ENCODE measurements around the gene TOR1AIP2. TPM values are rescaled to one million over a fixed set of nuclear protein-coding genes. Genes with fewer than 3 reads are reported as not detected.

The TOR1AIP2 gene
- total RNA-seq, 1 donor = 69.7 TPM

DNA sequence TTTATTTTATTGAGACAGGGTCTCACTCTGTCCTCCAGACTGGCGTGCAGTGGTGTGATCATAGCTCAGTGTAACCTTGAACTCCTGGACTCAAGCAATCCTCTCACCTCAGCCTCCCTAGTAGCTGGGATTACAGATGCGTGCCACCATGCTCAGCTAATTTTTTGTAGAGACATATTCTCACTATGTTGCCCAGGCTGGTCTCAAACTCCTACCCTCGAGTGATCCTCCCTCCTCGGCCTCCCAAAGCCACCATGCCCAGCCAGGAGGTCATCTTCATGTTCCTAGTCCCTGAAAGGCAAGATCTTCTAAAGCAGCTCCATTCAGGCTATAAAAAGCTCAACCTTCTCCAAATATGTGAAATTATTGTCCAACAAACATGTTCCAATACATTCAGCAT is 53.9 kb downstream of the TOR1AIP2 start:
- Histone ChIP-seq H3K4me1 (ENCODE audit: insufficient read depth, low read length) (peaks cover 4% of the 10 kb centered on the region), H3K4me3 (ENCODE audit: low read length) (no peak overlapping the region), H3K9me3 (ENCODE audit: low read depth, low read length) (no peaks in the 10 kb centered on the region), H3K27me3 (ENCODE audit: insufficient read depth, low read length) (no peaks in the 10 kb centered on the region)

DNA sequence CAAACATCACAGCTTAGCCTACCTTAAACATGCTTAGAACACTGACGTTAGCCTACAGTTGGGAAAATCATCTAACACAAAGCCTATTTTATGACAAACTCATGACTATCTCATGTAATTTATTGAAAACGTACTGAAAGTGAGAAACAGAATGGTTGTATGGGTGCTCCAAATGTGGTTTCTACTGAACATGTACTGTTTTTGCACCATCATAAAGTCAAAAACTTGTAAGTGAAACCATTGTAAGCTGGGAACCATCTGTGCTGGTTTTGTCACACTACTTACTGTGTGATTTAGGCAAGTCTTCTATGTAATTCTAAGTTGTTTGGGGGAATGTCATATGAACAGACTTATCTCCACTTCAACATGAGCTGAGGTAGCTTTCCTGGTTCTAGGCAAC is 55.5 kb downstream of the TOR1AIP2 start:
- peaks cover 4% of the 10 kb centered on the region for H3K4me1 ChIP-seq (ENCODE audit: insufficient read depth, low read length)
- H3K4me3 ChIP-seq (ENCODE audit: low read length) = no peak overlapping the region
- H3K27me3 ChIP-seq (ENCODE audit: insufficient read depth, low read length) = no peaks in the 10 kb centered on the region
- H3K9me3 ChIP-seq (ENCODE audit: low read depth, low read length) = no peaks in the 10 kb centered on the region

DNA sequence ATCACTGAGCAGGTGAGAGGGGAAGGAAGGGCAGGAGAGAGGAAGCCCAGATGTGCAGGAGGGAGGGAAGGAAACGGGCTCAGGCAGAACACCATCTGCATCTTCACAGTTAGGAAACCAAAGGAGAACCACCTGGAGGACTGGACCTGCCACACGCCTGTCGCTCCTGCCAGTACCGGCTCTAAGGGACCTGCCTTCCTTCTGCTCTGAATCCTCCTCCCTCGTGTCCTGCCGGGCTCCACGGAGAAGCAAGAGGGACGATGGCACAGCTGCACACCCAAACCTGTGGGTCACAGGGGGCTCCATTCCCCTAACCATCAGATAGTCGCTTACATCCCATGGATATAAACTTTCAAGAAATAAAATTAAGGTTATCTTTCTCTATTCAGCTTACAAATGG is 56.1 kb downstream of the TOR1AIP2 start:
- Histone ChIP-seq H3K4me1 (ENCODE audit: insufficient read depth, low read length) (peaks cover 4% of the 10 kb centered on the region), H3K27me3 (ENCODE audit: insufficient read depth, low read length) (no peaks in the 10 kb centered on the region), H3K4me3 (ENCODE audit: low read length) (no peak overlapping the region), H3K9me3 (ENCODE audit: low read depth, low read length) (no peaks in the 10 kb centered on the region)

DNA sequence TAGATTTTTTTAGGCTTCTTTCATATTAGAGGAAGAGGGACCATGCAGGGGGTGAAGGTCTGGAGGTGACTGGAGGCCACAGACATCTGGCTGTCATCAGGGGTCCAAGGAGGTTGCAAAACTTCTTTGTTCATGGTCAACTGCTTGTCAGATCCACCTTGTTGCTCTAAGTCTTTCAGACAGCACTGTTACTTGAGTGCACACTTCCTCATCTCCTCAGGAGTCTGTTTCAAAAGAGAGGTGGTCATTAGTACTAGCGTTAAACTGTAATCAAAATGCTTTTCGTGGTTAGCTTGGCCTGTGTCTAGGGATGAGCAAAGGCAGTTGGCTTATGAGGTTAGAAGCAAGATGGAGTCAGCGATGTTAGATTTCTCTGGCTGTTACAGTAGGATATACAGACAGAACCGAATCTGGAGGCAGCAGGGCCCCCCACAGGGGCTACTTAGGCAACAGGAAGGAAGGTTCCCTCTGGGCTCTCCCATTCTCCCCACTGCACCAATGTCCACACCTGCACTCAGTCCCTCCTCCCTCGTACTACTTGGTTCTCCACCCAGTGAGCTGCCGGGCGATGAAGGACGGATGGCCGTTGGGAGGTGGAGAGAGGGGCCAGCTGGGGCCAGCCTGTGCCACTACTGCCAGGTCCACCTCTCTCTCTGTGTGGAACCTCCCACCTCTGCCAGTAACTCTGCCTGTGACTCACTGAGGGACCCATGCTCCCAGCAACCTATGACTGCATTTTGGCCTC is 57.2 kb downstream of the TOR1AIP2 start:
- peaks cover 9% of the 10 kb centered on the region for H3K4me1 ChIP-seq (ENCODE audit: insufficient read depth, low read length)
- H3K4me3 ChIP-seq (ENCODE audit: low read length) = no peak overlapping the region
- no peaks in the 10 kb centered on the region for H3K27me3 ChIP-seq (ENCODE audit: insufficient read depth, low read length)
- no peaks in the 10 kb centered on the region for H3K9me3 ChIP-seq (ENCODE audit: low read depth, low read length)

DNA sequence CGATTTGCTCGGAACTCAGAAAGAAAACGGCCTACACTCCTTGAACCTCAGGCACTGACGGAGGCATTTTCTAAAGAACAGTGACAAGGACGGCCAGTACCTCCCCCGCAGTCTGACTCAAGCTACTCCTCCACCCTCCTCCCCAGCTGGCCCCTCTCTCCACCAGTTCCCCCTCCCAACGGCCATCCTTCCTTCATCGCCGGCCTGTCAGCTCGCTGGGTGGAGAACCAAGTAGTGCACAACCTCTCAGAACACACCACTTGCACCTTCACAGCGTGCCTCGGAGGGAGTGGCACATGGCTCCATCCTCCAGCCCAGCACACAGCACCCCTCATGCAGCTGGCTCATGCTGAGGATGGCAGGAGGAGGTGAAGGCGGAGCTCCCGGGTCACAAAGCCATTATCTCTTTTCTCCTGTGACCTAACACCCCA is 58.8 kb downstream of the TOR1AIP2 start:
- Histone ChIP-seq H3K9me3 (ENCODE audit: low read depth, low read length) (no peaks in the 10 kb centered on the region), H3K4me1 (ENCODE audit: insufficient read depth, low read length) (peaks cover 16% of the 10 kb centered on the region), H3K27me3 (ENCODE audit: insufficient read depth, low read length) (no peaks in the 10 kb centered on the region), H3K4me3 (ENCODE audit: low read length) (no peak overlapping the region)

DNA sequence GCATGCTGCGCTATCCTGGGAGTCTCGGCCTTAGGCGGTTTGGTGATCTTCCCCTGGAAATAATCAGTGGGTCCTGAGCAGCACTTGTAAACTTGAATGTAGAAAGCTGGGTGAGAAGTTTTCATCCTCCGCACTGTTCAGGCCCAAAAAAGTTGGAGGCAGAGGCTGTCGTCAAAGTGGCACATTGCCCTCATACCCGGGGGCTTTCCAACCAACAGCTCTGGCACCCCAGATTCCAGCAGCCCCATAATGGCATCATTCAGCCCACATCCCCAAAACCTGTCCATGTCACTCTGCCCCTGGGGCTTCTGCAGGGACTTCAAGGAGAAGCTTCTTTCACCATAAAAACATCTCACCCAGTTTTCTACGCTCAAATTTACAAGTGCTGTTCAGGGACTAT is 59.3 kb downstream of the TOR1AIP2 start:
- no peaks in the 10 kb centered on the region for H3K27me3 ChIP-seq (ENCODE audit: insufficient read depth, low read length)
- no peak overlapping the region for H3K4me3 ChIP-seq (ENCODE audit: low read length)
- H3K9me3 ChIP-seq (ENCODE audit: low read depth, low read length) = no peaks in the 10 kb centered on the region
- H3K4me1 ChIP-seq (ENCODE audit: insufficient read depth, low read length) = peaks cover 16% of the 10 kb centered on the region

DNA sequence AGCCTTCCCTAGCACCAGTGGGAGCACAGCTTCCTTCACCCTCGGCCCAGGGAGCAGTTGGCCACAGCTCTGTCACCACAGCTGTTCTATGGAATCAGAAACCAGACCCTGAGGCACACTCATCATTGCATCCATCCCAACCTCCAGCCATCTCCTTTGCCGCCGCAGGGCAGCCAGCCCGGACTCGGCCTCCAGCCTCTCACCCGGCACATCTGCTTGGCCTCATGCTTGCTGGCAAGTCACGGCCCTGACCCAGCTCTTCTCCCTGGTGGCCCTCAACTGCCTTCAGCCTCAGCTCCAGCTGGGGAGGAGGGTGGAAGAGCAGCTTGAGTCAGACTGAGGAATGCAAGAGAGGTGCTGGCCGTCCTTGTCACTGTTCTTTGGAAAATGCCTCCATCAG is 59.8 kb downstream of the TOR1AIP2 start:
- no peaks in the 10 kb centered on the region for H3K27me3 ChIP-seq (ENCODE audit: insufficient read depth, low read length)
- H3K4me3 ChIP-seq (ENCODE audit: low read length) = no peak overlapping the region
- no peaks in the 10 kb centered on the region for H3K9me3 ChIP-seq (ENCODE audit: low read depth, low read length)
- peaks cover 16% of the 10 kb centered on the region for H3K4me1 ChIP-seq (ENCODE audit: insufficient read depth, low read length)

DNA sequence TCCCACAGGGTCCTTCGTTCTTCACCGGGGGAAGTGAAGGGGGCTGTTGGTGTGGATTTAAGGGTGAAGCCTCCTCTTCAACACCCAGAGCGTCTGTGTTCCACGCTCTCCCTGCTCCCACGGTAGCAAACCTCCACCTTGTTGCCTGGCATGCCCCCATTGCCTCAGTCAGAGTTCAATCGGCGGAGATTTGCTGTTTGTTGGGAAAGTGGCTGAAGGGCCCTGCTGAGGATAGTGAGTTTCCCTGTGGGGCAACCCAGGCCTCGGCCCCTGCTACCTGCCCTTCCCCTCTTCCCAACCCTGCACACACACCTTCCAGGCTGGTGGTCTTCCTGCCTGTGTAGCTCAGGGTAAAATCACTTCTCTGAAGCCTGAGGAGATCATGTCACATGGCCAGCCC is 60.5 kb downstream of the TOR1AIP2 start:
- Histone ChIP-seq H3K27me3 (ENCODE audit: insufficient read depth, low read length) (no peaks in the 10 kb centered on the region), H3K4me1 (ENCODE audit: insufficient read depth, low read length) (peaks cover 16% of the 10 kb centered on the region), H3K9me3 (ENCODE audit: low read depth, low read length) (no peaks in the 10 kb centered on the region), H3K4me3 (ENCODE audit: low read length) (no peak overlapping the region)

DNA sequence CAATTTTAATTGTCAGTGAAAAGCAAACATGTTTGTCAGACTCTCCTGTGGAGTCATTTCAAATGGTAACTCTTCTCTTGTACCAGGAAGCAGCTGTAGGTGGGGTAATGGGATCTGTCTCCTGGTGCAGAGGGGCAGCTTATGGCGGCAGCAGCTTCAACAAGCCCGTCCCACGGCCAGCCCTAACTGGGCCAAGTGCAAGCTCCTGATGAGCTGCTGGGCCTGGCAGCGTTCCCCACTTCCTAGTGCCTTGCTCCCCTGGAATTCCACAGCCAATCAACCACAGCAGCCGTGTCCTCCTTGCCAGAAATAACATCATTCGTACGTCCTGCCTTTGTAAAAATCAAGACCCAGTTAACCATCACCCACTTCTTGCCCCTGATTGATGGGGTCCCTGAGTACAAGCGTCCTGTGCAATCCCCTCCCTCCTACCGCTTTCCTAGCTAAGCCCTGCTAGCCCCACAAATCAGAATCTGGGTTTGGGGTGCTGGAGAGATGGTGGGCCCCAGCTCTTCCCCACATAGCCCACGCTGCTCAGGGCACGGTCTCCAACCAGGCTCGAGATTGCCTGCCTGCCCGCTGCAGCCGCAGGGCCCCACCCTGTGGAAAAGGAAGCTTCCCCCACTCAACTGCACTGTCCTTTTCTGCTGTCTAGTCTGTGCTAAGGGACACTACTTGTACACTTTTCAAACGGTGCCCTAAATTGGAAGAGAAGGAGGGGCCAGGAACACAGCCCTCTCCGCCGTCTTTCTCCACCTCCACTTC is 61.2 kb downstream of the TOR1AIP2 start:
- H3K4me1 ChIP-seq (ENCODE audit: insufficient read depth, low read length) = peaks cover 16% of the 10 kb centered on the region
- no peaks in the 10 kb centered on the region for H3K9me3 ChIP-seq (ENCODE audit: low read depth, low read length)
- H3K4me3 ChIP-seq (ENCODE audit: low read length) = no peak overlapping the region
- no peaks in the 10 kb centered on the region for H3K27me3 ChIP-seq (ENCODE audit: insufficient read depth, low read length)

DNA sequence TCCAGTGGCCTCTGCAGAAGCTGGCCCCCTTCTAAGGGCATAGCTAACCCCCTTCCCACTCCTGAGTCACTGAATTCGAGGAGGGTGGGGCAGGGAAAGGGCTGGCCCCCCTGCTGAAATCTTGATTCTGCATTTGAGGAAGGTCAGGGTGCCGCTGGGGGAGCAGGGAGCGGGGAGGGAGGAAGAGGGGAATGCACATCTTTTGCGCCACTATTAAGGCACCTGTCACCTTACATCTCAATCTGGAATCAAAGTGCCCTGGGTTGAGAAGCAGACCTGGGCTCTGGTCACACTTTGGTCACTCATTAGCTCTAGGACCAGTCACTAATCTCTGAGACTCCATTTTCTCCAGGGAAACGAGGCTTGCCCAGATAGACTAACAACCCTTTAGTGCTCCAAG is 62.0 kb downstream of the TOR1AIP2 start:
- H3K4me3 ChIP-seq (ENCODE audit: low read length) = no peak overlapping the region
- H3K9me3 ChIP-seq (ENCODE audit: low read depth, low read length) = no peaks in the 10 kb centered on the region
- no peaks in the 10 kb centered on the region for H3K27me3 ChIP-seq (ENCODE audit: insufficient read depth, low read length)
- H3K4me1 ChIP-seq (ENCODE audit: insufficient read depth, low read length) = peaks cover 16% of the 10 kb centered on the region

DNA sequence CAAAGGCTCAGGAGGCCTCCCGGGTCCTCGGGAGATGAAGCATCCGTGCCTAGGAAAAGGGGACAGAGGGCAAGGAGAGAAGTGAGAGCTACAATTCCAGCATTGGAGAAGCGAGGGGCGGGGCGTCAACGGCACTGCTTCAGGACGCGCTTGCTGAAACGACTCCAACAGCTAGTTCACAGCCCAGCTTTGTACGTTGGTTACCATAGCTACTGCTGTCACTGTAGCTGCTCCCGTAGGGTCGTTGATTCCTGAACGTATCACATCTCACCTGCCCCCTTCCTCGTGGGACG is 63.1 kb downstream of the TOR1AIP2 start:
- Histone ChIP-seq H3K4me3 (ENCODE audit: low read length) (peak overlapping the region; percentile 43), H3K9me3 (ENCODE audit: low read depth, low read length) (no peaks in the 10 kb centered on the region), H3K27me3 (ENCODE audit: insufficient read depth, low read length) (no peaks in the 10 kb centered on the region), H3K4me1 (ENCODE audit: insufficient read depth, low read length) (peaks cover 16% of the 10 kb centered on the region)

DNA sequence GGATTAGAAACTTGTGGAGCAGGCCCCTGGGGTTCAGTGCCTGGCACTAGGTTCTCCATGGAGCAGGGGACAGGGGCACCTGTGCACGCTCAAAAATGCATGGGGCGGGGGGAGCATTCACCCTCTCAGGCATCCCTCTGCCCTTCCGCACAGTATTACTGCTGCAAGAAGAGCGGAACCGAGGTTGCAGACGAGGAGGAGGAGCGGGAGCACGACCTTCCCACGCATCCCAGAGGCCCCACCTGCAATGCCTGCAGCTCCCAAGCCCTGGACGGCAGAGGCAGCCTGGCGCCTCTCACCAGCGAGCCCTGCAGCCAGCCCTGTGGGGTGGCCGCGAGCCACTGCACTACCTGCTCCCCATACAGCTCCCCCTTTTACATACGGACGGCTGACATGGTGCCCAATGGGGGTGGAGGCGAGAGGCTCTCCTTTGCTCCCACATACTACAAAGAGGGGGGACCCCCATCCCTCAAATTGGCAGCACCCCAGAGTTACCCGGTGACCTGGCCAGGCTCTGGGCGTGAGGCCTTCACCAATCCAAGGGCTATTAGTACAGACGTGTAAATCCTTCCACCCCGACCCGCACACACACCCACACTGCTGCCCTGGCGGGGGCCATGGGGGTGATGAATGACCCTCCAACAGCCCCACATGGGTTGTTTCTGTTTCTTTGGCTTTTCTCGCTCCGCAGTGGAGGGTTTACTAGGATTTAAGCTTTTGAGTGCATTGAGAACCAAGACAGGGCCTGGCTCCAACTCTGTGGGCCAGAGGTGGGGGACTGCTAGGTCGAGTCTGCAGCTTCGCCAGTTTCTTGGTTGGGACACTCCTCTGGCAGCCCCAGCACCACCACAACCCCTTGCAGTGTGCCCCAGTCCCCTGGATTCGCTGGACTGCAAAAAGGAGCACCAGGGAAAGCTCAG is 63.7 kb downstream of the TOR1AIP2 start:
- no peaks in the 10 kb centered on the region for H3K9me3 ChIP-seq (ENCODE audit: low read depth, low read length)
- H3K4me3 ChIP-seq (ENCODE audit: low read length) = no peak overlapping the region
- peaks cover 16% of the 10 kb centered on the region for H3K4me1 ChIP-seq (ENCODE audit: insufficient read depth, low read length)
- no peaks in the 10 kb centered on the region for H3K27me3 ChIP-seq (ENCODE audit: insufficient read depth, low read length)

DNA sequence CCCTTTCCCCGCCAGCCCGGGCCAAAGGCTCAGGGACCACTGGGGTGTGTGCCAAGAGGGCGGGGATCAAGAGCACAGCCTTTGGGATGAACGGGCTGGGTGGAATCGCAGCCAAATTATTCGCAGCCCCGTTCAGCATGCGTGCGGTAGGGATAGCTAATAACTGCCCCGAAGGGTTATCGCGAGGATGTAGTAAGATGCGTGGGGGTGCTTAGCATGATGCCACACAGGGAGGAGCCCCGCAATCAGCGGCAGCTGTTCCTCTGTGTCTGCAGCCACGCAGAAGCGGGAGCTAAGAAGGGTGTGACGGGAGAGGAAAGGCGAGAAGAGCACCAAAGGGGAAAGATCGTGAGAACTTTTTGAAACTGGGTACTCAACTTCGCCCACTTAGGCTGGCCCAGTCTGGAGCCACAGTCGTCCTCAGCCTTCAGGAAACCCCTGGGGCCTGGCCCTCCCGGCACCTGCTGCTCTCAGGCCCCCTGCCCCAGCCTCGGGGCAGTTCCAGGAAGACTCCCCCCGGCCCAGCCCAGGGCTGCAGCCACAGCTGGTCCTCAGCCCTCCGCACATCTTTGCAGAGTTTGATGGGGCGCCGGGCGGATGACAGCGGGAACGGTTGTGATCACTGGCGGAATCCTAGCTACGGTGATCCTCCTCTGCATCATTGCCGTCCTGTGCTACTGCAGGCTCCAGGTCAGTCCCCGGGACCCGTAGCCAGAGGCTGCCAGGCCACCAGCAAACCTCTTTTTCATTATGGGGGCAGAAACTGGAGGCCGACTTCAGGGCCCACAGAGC is 64.9 kb downstream of the TOR1AIP2 start:
- H3K27me3 ChIP-seq (ENCODE audit: insufficient read depth, low read length) = no peaks in the 10 kb centered on the region
- H3K4me3 ChIP-seq (ENCODE audit: low read length) = no peak overlapping the region
- H3K4me1 ChIP-seq (ENCODE audit: insufficient read depth, low read length) = peaks cover 16% of the 10 kb centered on the region
- H3K9me3 ChIP-seq (ENCODE audit: low read depth, low read length) = no peaks in the 10 kb centered on the region

DNA sequence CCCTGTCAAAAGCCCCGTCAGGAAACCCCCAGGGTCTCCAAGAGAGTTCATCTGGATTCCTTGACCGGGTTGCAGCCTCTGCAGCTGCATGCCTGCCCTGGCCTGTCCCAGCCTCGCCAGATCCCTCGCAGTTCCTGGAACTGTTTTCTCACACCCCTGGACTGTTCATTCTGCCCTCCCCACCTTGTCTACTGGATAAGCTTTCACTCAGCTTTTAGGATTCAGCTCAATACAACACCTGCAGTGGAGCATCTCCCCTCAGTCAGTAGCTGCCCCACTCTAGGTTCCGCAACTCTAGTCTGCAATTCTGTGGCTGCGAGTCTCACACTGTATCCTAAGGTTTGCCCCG is 67.3 kb downstream of the TOR1AIP2 start:
- Histone ChIP-seq H3K4me1 (ENCODE audit: insufficient read depth, low read length) (peaks cover 11% of the 10 kb centered on the region), H3K27me3 (ENCODE audit: insufficient read depth, low read length) (no peaks in the 10 kb centered on the region), H3K9me3 (ENCODE audit: low read depth, low read length) (no peaks in the 10 kb centered on the region), H3K4me3 (ENCODE audit: low read length) (no peak overlapping the region)

All from mononuclear cell (primary cell).